Esophagus muscularis mucosa (tissue), 4 donors: ENCODE results near the gene SLC2A5. TPM values are rescaled to one million over a fixed set of nuclear protein-coding genes. Genes with fewer than 3 reads are reported as not detected.
"Not testable (repeated sequence)": the region's sequence is repeated elsewhere in the genome, so short reads cannot be mapped to it uniquely, and the experiment has no call there.

Experiments
- DNase-seq: peaks from one replicate; pipeline ENCODE4 v3.0.0-alpha.2; 2017; ENCODE audit errors: extremely low spot score
- H3K27ac ChIP-seq, 4 donors: fragments of 200-600 bp; sonication (generic); replicated peaks in 1 of 4; 1 replicate in 3 of 4; 2 replicates in 1 of 4; pipeline ENCODE4 v1.5.1; 2016 to 2019; ENCODE audit warnings: mild to moderate bottlenecking in 1 of 4
- H3K27me3 ChIP-seq, 4 donors: fragments of 200-600 bp; sonication (generic); one replicate each; pipeline versions ENCODE4 v1.5.1 to v1.6.0; 2016 to 2019
- H3K36me3 ChIP-seq, 4 donors: fragments of 200-600 bp; sonication (generic); one replicate each; pipeline ENCODE4 v1.5.1; 2016 to 2019
- H3K4me1 ChIP-seq, 4 donors: fragments of 200-600 bp; sonication (generic); one replicate each; pipeline ENCODE4 v1.5.1; 2016 to 2019
- H3K4me3 ChIP-seq, 4 donors: fragments of 200-600 bp; sonication (generic); 1 replicate in 2 of 4; 2 replicates in 2 of 4; pipeline ENCODE4 v1.5.1; 2016 to 2019; ENCODE audit warnings: mild to moderate bottlenecking in 4 of 4, moderate library complexity in 1 of 4
- H3K9me3 ChIP-seq, 4 donors: fragments of 200-600 bp; sonication (generic); 1 replicate in 3 of 4; 2 replicates in 1 of 4; pipeline ENCODE4 v1.5.1; 2016 to 2019
- CTCF ChIP-seq, 3 experiments: fragments of 200-600 bp in 2 of 3; fragments of 450-650 bp in 1 of 3; sonication (generic) in 2 of 3; IDR thresholded peaks; one replicate each; pipeline ENCODE4 v1.5.1; 2017 to 2019; ENCODE audit warnings: antibody characterized with exemption in 3 of 3, mild to moderate bottlenecking in 2 of 3, moderate library complexity in 1 of 3
- EP300 ChIP-seq: sonication (generic); formaldehyde crosslinking; IDR thresholded peaks from one replicate; pipeline ENCODE4 v1.6.1; 2017; ENCODE audit warnings: antibody characterized with exemption
- POLR2A ChIP-seq: fragments of 450-650 bp; IDR thresholded peaks from one replicate; pipeline ENCODE4 v1.6.1; 2017; ENCODE audit warnings: antibody characterized with exemption, moderate library complexity, mild to moderate bottlenecking, low read depth
- POLR2AphosphoS5 ChIP-seq, 2 donors: sonication (generic); formaldehyde crosslinking; IDR thresholded peaks; one replicate each; pipeline ENCODE4 v1.6.1; 2017; ENCODE audit warnings: antibody characterized with exemption in 2 of 2
- WGBS: methylation state at CpG from one replicate; pipeline ENCODE4 v1.1.5; 2018; 5-methylcytosine and 5-hydroxymethylcytosine counted together
- intact Hi-C: fragments of 100-400 bp; cut with DNase I; formaldehyde crosslinking; loops from one replicate; pipeline ENCODE4 v1.15.1; 2023
- total RNA-seq, 4 donors: library from RNA; depleted of rRNA; stranded (reverse); fragments of >200 nt; gene quantifications; one replicate each; pipeline versions ENCODE4 v1.1.0 to v1.2.1, GENCODE V29; 2016

The SLC2A5 gene
- total RNA-seq, 4 donors from 2014 or later = 0.06 to 2.0 (median 0.57) TPM; not detected in 1

GRCh38 chr1:9100471-9101043 lies 31.1 kb upstream of the SLC2A5 start:
- DNase-seq = no peak
- H3K4me1 ChIP-seq = peaks cover 0 to 4% (median 0%) of the 10 kb centered on the region in 4 donors
- H3K27me3 ChIP-seq = no peaks in the 10 kb centered on the region
- H3K27ac ChIP-seq = no peak overlapping the region
- peaks cover 8 to 31% (median 25%) of the 10 kb centered on the region in 4 donors for H3K36me3 ChIP-seq
- no peak overlapping the region for H3K4me3 ChIP-seq
- no peak for TF ChIP-seq POLR2A
- no peak for TF ChIP-seq CTCF (IDR thresholded peaks at IDR 0.05)
- no peak for TF ChIP-seq POLR2AphosphoS5 (IDR thresholded peaks at IDR 0.05)
- no peak for TF ChIP-seq EP300
- WGBS = 90% methylated on average over 7 of the region's 8 CpGs
- intact Hi-C loops = loop anchor here (5.0 to 10.0 kb wide), 2 partner anchors 93 to 186 kb away; no protein-coding TSS in a partner anchor
- H3K9me3 ChIP-seq = no peaks in the 10 kb centered on the region

GRCh38 chr1:9099555-9099954 lies 30.1 kb upstream of the SLC2A5 start:
- H3K36me3 ChIP-seq = peaks cover 8 to 24% (median 18%) of the 10 kb centered on the region in 4 donors
- intact Hi-C loops = no loop called here
- H3K27ac ChIP-seq = no peak overlapping the region
- no peaks in the 10 kb centered on the region for H3K27me3 ChIP-seq
- peaks cover 0 to 4% (median 0%) of the 10 kb centered on the region in 4 donors for H3K4me1 ChIP-seq
- TF ChIP-seq CTCF (IDR thresholded peaks at IDR 0.05) (no peak), POLR2AphosphoS5 (IDR thresholded peaks at IDR 0.05) (no peak), POLR2A (no peak), EP300 (no peak)
- H3K9me3 ChIP-seq = no peaks in the 10 kb centered on the region
- WGBS = 93% methylated on average over 7 of the region's 7 CpGs
- no peak for DNase-seq
- H3K4me3 ChIP-seq = no peak overlapping the region

GRCh38 chr1:9097947-9098705 lies 28.7 kb upstream of the SLC2A5 start:
- intact Hi-C loops = no loop called here
- WGBS = 81% methylated on average over 10 of the region's 13 CpGs
- no peaks in the 10 kb centered on the region for H3K9me3 ChIP-seq
- H3K27me3 ChIP-seq = no peaks in the 10 kb centered on the region
- no peak overlapping the region for H3K27ac ChIP-seq
- peaks cover 0 to 10% (median 5%) of the 10 kb centered on the region in 4 donors for H3K36me3 ChIP-seq
- peaks cover 0 to 4% (median 0%) of the 10 kb centered on the region in 4 donors for H3K4me1 ChIP-seq
- TF ChIP-seq EP300 (no peak), POLR2AphosphoS5 (IDR thresholded peaks at IDR 0.05) (no peak), POLR2A (no peak), CTCF (IDR thresholded peaks at IDR 0.05) (no peak)
- no peak overlapping the region for H3K4me3 ChIP-seq
- no peak for DNase-seq

GRCh38 chr1:9095818-9096217 lies 26.4 kb upstream of the SLC2A5 start:
- intact Hi-C loops = no loop called here
- no peak for DNase-seq
- TF ChIP-seq POLR2A = no peak
- no peak for TF ChIP-seq POLR2AphosphoS5 (IDR thresholded peaks at IDR 0.05)
- no peak for TF ChIP-seq EP300
- no peak for TF ChIP-seq CTCF (IDR thresholded peaks at IDR 0.05)
- no peaks in the 10 kb centered on the region for H3K36me3 ChIP-seq
- no peak overlapping the region for H3K27ac ChIP-seq
- H3K27me3 ChIP-seq = no peaks in the 10 kb centered on the region
- H3K4me1 ChIP-seq = peaks cover 0 to 4% (median 0%) of the 10 kb centered on the region in 4 donors
- no peak overlapping the region for H3K4me3 ChIP-seq
- 93% methylated on average over 2 of the region's 2 CpGs for whole genome bisulfite sequencing
- H3K9me3 ChIP-seq = no peaks in the 10 kb centered on the region

- 76% methylated on average over 18 of the region's 18 CpGs for WGBS
These were observed 24.7 kb upstream of the SLC2A5 start for GRCh38 chr1:9093996-9094595.

More at GRCh38 chr1:9093996-9094595, 24.7 kb upstream of the SLC2A5 start:
- DNase-seq, intact Hi-C loops, H3K36me3 ChIP-seq, H3K4me3 ChIP-seq, H3K27ac ChIP-seq, H3K4me1 ChIP-seq, H3K27me3 ChIP-seq, H3K9me3 ChIP-seq: not testable (repeated sequence)
